GM12878 (cell line): ENCODE results near the gene ULK4. TPM values are rescaled to one million over a fixed set of nuclear protein-coding genes. Genes with fewer than 3 reads are reported as not detected.

Experiments used
- ATAC-seq: fragments of 200-7000 bp; cut with Tn5 transposase; 3 replicates; pipeline ENCODE4 v1.9.1; 2020; ENCODE audit warnings: mild to moderate bottlenecking, moderate library complexity
- BruUV-seq: library from RNA; stranded (reverse); fragments of 400-500 nt; replicated peaks from 2 replicates; lab custom pipeline; 2021; lab: Mats Ljungman, UMichigan
- CTCF ChIA-PET: fragments of 300-600 bp; sonication (Branson Sonifier 250); formaldehyde crosslinking; extraction: SDS; loops from one replicate; lab custom pipeline; 2021; ENCODE audit warnings: inconsistent platforms; lab: Yijun Ruan, JAX
- POLR2A ChIA-PET: fragments of 350-600 bp; formaldehyde crosslinking; extraction: SDS; loops from one replicate; lab custom pipeline; 2021; ENCODE audit warnings: inconsistent platforms; lab: Charles Lee
- RAD21 ChIA-PET: fragments of 300-600 bp; sonication (Branson Sonifier 250); formaldehyde crosslinking; loops from one replicate; lab custom pipeline; 2023; ENCODE audit warnings: antibody characterized with exemption; ENCODE audit not compliant: unreplicated experiment; lab: Charles Lee
- SMC1A ChIA-PET: fragments of 300-600 bp; sonication (Branson Sonifier 250); formaldehyde crosslinking; loops from one replicate; lab custom pipeline; 2023; ENCODE audit not compliant: unreplicated experiment, uncharacterized antibody; lab: Charles Lee
- DNase-seq: peaks from one replicate; pipeline ENCODE4 v3.0.0-alpha.2; 2011; ENCODE audit warnings: low read depth, low spot score
- FAIRE-seq: peaks from 3 replicates; lab custom pipeline; 2011; peaks lifted over from hg19 to GRCh38; lab: Jason Lieb, UNC
- H2AFZ ChIP-seq: 2 replicates; pipeline ENCODE4 v1.6.0; 2011; ENCODE audit warnings: low read depth, low read length, control low read depth; ENCODE audit not compliant: control insufficient read depth
- H3K27ac ChIP-seq: 2 replicates; pipeline ENCODE4 v1.5.1; 2011; ENCODE audit warnings: control low read depth; ENCODE audit not compliant: control insufficient read depth, insufficient read depth
- H3K27me3 ChIP-seq, 2 experiments: replicated peaks in 1 of 2; 2 replicates each; pipeline versions ENCODE4 v1.6.0 to v1.6.1; 2011; ENCODE audit warnings: low read length in 1 of 2; ENCODE audit not compliant: control insufficient read depth in 2 of 2, insufficient read depth in 2 of 2
- H3K36me3 ChIP-seq, 2 experiments: 2 replicates each; pipeline ENCODE4 v1.5.1; 2011; ENCODE audit warnings: low read length in 1 of 2; ENCODE audit not compliant: control insufficient read depth in 2 of 2, insufficient read depth in 2 of 2
- H3K4me1 ChIP-seq: 2 replicates; pipeline ENCODE4 v1.6.1; 2011; ENCODE audit warnings: mild to moderate bottlenecking, low read length, moderate library complexity, mixed read lengths; ENCODE audit not compliant: control insufficient read depth, insufficient read depth
- H3K4me2 ChIP-seq: 2 replicates; pipeline ENCODE4 v1.6.0; 2011; ENCODE audit warnings: control low read depth; ENCODE audit not compliant: control insufficient read depth, insufficient read depth
- H3K4me3 ChIP-seq: fragments of 200-600 bp; sonication (generic); 2 replicates; pipeline ENCODE4 v1.5.1; 2016
- H3K79me2 ChIP-seq: 2 replicates; pipeline ENCODE4 v1.6.0; 2011; ENCODE audit warnings: low read length; ENCODE audit not compliant: control insufficient read depth, insufficient read depth
- H3K9ac ChIP-seq: 2 replicates; pipeline ENCODE4 v1.8.0; 2011; ENCODE audit warnings: low read length, control low read depth, mixed read lengths; ENCODE audit not compliant: control insufficient read depth, insufficient read depth
- H3K9me3 ChIP-seq: replicated peaks from 3 replicates; pipeline ENCODE4 v1.5.1; 2011; ENCODE audit warnings: mild to moderate bottlenecking, low read length; ENCODE audit not compliant: control insufficient read depth, insufficient read depth
- H4K20me1 ChIP-seq: 2 replicates; pipeline ENCODE4 v1.6.0; 2011; ENCODE audit not compliant: control insufficient read depth, insufficient read depth
- CBX3 ChIP-seq: fragments of 200-600 bp; sonication (generic); IDR thresholded peaks from 2 replicates; pipeline ENCODE4 v1.6.1; 2016; ENCODE audit warnings: low read depth, borderline replicate concordance
- CBX5 ChIP-seq: sonication (generic); IDR thresholded peaks from 2 replicates; pipeline ENCODE4 v1.6.1; 2016; ENCODE audit warnings: low read depth, moderate library complexity, mild to moderate bottlenecking, inconsistent platforms
- JUND ChIP-seq: IDR thresholded peaks from 2 replicates; pipeline ENCODE4 v1.6.1; 2012; ENCODE audit warnings: low read depth, mild to moderate bottlenecking, low read length, improper control_type of control experiment, moderate library complexity
- MYB ChIP-seq: fragments of 150-350 bp; IDR thresholded peaks from 2 replicates; pipeline ENCODE4 v1.6.1; 2014; ENCODE audit warnings: mild to moderate bottlenecking, low read depth, low read length, borderline replicate concordance
- NBN ChIP-seq: fragments of 450-650 bp; IDR thresholded peaks from 2 replicates; pipeline ENCODE4 v1.6.1; 2016
- NFYA ChIP-seq: IDR thresholded peaks from 2 replicates; pipeline ENCODE4 v1.6.1; 2011; ENCODE audit warnings: low read depth, mild to moderate bottlenecking, low read length, improper control_type of control experiment, borderline replicate concordance
- NR2C2 ChIP-seq: IDR thresholded peaks from 2 replicates; pipeline ENCODE4 v1.6.1; 2011; ENCODE audit warnings: borderline replicate concordance, low read depth; ENCODE audit not compliant: control insufficient read depth, insufficient read length
- PBX3 ChIP-seq: IDR thresholded peaks from 2 replicates; pipeline ENCODE4 v1.6.1; 2011; ENCODE audit warnings: mild to moderate bottlenecking, low read depth, low read length, moderate library complexity; ENCODE audit not compliant: insufficient replicate concordance
- POLR2AphosphoS5 ChIP-seq: IDR thresholded peaks from 2 replicates; pipeline ENCODE4 v1.6.1; 2011; ENCODE audit warnings: mild to moderate bottlenecking, low read length, inconsistent platforms
- POU2F2 ChIP-seq: IDR thresholded peaks from 3 replicates; pipeline ENCODE4 v1.6.1; 2011; ENCODE audit warnings: low read depth, mild to moderate bottlenecking, low read length, borderline replicate concordance
- SIN3A ChIP-seq: IDR thresholded peaks from 2 replicates; pipeline ENCODE4 v1.6.1; 2012; ENCODE audit warnings: low read depth, low read length, improper control_type of control experiment
- YY1 ChIP-seq: IDR thresholded peaks from 2 replicates; pipeline ENCODE4 v1.6.1; 2011; ENCODE audit warnings: low read depth, mild to moderate bottlenecking, low read length
- ZZZ3 ChIP-seq: IDR thresholded peaks from 2 replicates; pipeline ENCODE4 v1.6.1; 2011; ENCODE audit warnings: low read depth; ENCODE audit not compliant: control insufficient read depth, insufficient read length
- WGBS: methylation state at CpG from one replicate; pipeline ENCODE4 v1.1.6; 2016; ENCODE audit warnings: low lambda C conversion rate; ENCODE audit not compliant: insufficient replicate concordance, insufficient coverage; ENCODE audit errors: missing lambda C conversion rate; 5-methylcytosine and 5-hydroxymethylcytosine counted together
- in situ Hi-C: fragments of 300-500 bp; cut with MboI; formaldehyde crosslinking; loops from 9 replicates; pipeline ENCODE4 v1.14.3; 2018; ENCODE audit warnings: mixed read lengths
- intact Hi-C: fragments of 100-400 bp; cut with micrococcal nuclease; formaldehyde crosslinking; loops from one replicate; pipeline ENCODE4 v1.14.2; 2022; ENCODE audit not compliant: unreplicated experiment
- polyA plus RNA-seq, 11 experiments: library from polyadenylated mRNA; depleted of rRNA in 4 of 11; unstranded in 6 of 11; stranded (reverse) in 5 of 11; fragments of >200 nt; fragmentation: Nextera tagmentation in 4 of 11; fragmentation: Illumina TruSeq in 1 of 11; extraction: Ambion mirVana in 4 of 11; extraction: Trizol in 1 of 11; gene quantifications; 1 replicate in 1 of 11; 2 replicates in 10 of 11; pipeline versions ENCODE4 v1.2.1 to v1.2.3, GENCODE V29; 2011 to 2016; ENCODE audit warnings: inconsistent platforms in 2 of 11, missing spikeins in 2 of 11, low read depth in 1 of 11
- total RNA-seq, 4 experiments: library from RNA; depleted of rRNA in 3 of 4; stranded (reverse); fragments of >200 nt in 3 of 4; fragmentation: Illumina TruSeq in 1 of 4; extraction: Trizol in 1 of 4; gene quantifications; 2 replicates each; pipeline versions ENCODE4 v1.2.1 to v1.2.3, GENCODE V29; 2013 to 2021
- TF ChIP-seq, protein P1 (sequence below): fragments of 450-650 bp; IDR thresholded peaks from 2 replicates; pipeline ENCODE4 v1.6.1; 2017; ENCODE audit warnings: mild to moderate bottlenecking, moderate library complexity
- TF ChIP-seq, protein P2 (sequence below): fragments of 450-650 bp; conservative IDR thresholded peaks from 2 replicates; pipeline ENCODE4 v1.6.1; 2017; ENCODE audit warnings: mild to moderate bottlenecking, moderate library complexity
- TF ChIP-seq, protein P3 (sequence below): fragments of 450-650 bp; IDR thresholded peaks from 2 replicates; pipeline ENCODE4 v1.6.1; 2014; ENCODE audit warnings: mild to moderate bottlenecking

ULK4 gene
- total and polyA plus RNA-seq, 10 of the 15 experiments (the other 5 are each of a cell fraction or from before 2014, with no cell fraction given): 3.5 to 7.6 (median 6.3) TPM

- ChIA-PET RAD21 (no interaction called here), SMC1A (interaction anchor here (1.1 to 1.4 kb wide), 2 partner anchors 122 to 255 kb away, joined by 3 to 5 read pairs; no protein-coding TSS in a partner anchor), POLR2A (no interaction called here), CTCF (interaction anchor here (0.6 kb wide), 2 partner anchors 131 to 1609 kb away, joined by 3 to 4 read pairs; no protein-coding TSS in a partner anchor)
- Histone ChIP-seq H3K4me1 (no peaks in the 10 kb centered on the region), H3K9ac (no peak overlapping the region), H3K36me3 (no peaks in the 10 kb centered on the region), H3K27ac (no peak overlapping the region), H3K4me2 (no peak overlapping the region), H4K20me1 (no peaks in the 10 kb centered on the region), H3K27me3 (no peaks in the 10 kb centered on the region), H3K4me3 (no peak overlapping the region), H3K9me3 (no peaks in the 10 kb centered on the region; the same call in 2 of the 3 replicates), H3K79me2 (no peaks in the 10 kb centered on the region), H2AFZ (no peak overlapping the region)
- no peak for DNase-seq
- in situ Hi-C loops (no loop called here), intact Hi-C loops (no loop called here)
- WGBS: 100% methylated on average over 1 of the region's 1 CpG
- FAIRE-seq: no peak
- BruUV-seq: no TSS peak
- ATAC-seq: no peak
- TF ChIP-seq CBX3 (no peak), POLR2AphosphoS5 (no peak), MYB (no peak), PBX3 (no peak), CBX5 (no peak), YY1 (no peak), NFYA (no peak), NBN (no peak), NR2C2 (no peak), JUND (no peak), ZZZ3 (no peak), SIN3A (no peak), POU2F2 (no peak)
- TF ChIP-seq, protein P1, sequence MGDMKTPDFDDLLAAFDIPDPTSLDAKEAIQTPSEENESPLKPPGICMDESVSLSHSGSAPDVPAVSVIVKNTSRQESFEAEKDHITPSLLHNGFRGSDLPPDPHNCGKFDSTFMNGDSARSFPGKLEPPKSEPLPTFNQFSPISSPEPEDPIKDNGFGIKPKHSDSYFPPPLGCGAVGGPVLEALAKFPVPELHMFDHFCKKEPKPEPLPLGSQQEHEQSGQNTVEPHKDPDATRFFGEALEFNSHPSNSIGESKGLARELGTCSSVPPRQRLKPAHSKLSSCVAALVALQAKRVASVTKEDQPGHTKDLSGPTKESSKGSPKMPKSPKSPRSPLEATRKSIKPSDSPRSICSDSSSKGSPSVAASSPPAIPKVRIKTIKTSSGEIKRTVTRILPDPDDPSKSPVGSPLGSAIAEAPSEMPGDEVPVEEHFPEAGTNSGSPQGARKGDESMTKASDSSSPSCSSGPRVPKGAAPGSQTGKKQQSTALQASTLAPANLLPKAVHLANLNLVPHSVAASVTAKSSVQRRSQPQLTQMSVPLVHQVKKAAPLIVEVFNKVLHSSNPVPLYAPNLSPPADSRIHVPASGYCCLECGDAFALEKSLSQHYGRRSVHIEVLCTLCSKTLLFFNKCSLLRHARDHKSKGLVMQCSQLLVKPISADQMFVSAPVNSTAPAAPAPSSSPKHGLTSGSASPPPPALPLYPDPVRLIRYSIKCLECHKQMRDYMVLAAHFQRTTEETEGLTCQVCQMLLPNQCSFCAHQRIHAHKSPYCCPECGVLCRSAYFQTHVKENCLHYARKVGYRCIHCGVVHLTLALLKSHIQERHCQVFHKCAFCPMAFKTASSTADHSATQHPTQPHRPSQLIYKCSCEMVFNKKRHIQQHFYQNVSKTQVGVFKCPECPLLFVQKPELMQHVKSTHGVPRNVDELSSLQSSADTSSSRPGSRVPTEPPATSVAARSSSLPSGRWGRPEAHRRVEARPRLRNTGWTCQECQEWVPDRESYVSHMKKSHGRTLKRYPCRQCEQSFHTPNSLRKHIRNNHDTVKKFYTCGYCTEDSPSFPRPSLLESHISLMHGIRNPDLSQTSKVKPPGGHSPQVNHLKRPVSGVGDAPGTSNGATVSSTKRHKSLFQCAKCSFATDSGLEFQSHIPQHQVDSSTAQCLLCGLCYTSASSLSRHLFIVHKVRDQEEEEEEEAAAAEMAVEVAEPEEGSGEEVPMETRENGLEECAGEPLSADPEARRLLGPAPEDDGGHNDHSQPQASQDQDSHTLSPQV: no peak
- TF ChIP-seq, protein P2, sequence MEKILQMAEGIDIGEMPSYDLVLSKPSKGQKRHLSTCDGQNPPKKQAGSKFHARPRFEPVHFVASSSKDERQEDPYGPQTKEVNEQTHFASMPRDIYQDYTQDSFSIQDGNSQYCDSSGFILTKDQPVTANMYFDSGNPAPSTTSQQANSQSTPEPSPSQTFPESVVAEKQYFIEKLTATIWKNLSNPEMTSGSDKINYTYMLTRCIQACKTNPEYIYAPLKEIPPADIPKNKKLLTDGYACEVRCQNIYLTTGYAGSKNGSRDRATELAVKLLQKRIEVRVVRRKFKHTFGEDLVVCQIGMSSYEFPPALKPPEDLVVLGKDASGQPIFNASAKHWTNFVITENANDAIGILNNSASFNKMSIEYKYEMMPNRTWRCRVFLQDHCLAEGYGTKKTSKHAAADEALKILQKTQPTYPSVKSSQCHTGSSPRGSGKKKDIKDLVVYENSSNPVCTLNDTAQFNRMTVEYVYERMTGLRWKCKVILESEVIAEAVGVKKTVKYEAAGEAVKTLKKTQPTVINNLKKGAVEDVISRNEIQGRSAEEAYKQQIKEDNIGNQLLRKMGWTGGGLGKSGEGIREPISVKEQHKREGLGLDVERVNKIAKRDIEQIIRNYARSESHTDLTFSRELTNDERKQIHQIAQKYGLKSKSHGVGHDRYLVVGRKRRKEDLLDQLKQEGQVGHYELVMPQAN: no peak
- TF ChIP-seq, protein P3, sequence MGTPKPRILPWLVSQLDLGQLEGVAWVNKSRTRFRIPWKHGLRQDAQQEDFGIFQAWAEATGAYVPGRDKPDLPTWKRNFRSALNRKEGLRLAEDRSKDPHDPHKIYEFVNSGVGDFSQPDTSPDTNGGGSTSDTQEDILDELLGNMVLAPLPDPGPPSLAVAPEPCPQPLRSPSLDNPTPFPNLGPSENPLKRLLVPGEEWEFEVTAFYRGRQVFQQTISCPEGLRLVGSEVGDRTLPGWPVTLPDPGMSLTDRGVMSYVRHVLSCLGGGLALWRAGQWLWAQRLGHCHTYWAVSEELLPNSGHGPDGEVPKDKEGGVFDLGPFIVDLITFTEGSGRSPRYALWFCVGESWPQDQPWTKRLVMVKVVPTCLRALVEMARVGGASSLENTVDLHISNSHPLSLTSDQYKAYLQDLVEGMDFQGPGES: no peak
These were observed 25.5 kb downstream of the ULK4 start for GRCh38 chr3:41936384-41936783.
